SU-DHL-6 (cell line): ENCODE data around the gene FABP7.

ENCODE experiments used
- EZH2phosphoT487 ChIP-seq: fragments of 200-600 bp; sonication (generic), shearing (Covaris generic); conservative IDR thresholded peaks from 2 replicates; pipeline ENCODE4 v1.6.1; 2018; ENCODE audit warnings: mild to moderate bottlenecking, antibody characterized with exemption, low read length, moderate library complexity, mixed read lengths
- TF ChIP-seq, protein P1 (sequence below): fragments of 200-600 bp; sonication (generic); IDR thresholded peaks from one replicate; pipeline ENCODE4 v1.5.1; 2017; ENCODE audit warnings: antibody characterized with exemption, mild to moderate bottlenecking, low read length, moderate library complexity; ENCODE audit not compliant: insufficient read depth, poor library complexity, severe bottlenecking

- TF ChIP-seq, protein P1, sequence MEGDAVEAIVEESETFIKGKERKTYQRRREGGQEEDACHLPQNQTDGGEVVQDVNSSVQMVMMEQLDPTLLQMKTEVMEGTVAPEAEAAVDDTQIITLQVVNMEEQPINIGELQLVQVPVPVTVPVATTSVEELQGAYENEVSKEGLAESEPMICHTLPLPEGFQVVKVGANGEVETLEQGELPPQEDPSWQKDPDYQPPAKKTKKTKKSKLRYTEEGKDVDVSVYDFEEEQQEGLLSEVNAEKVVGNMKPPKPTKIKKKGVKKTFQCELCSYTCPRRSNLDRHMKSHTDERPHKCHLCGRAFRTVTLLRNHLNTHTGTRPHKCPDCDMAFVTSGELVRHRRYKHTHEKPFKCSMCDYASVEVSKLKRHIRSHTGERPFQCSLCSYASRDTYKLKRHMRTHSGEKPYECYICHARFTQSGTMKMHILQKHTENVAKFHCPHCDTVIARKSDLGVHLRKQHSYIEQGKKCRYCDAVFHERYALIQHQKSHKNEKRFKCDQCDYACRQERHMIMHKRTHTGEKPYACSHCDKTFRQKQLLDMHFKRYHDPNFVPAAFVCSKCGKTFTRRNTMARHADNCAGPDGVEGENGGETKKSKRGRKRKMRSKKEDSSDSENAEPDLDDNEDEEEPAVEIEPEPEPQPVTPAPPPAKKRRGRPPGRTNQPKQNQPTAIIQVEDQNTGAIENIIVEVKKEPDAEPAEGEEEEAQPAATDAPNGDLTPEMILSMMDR: no peak
- no peak for TF ChIP-seq EZH2phosphoT487
These were observed 21.4 kb downstream of the FABP7 start for GRCh38 chr6:122800906-122801305.
